GM23248 (cell line): ENCODE measurements around the gene ITGA6.

Experiments
- EZH2 ChIP-seq: fragments of 200-600 bp; sonication (generic); IDR thresholded peaks from 2 replicates; pipeline ENCODE4 v1.6.1; 2018; ENCODE audit warnings: antibody characterized with exemption, mild to moderate bottlenecking; ENCODE audit not compliant: insufficient read depth, poor library complexity, severe bottlenecking
- EZH2phosphoT487 ChIP-seq: fragments of 200-600 bp; sonication (generic); IDR thresholded peaks from 2 replicates; pipeline ENCODE4 v1.6.1; 2018; ENCODE audit warnings: antibody characterized with exemption, moderate library complexity, mild to moderate bottlenecking, low read depth; ENCODE audit not compliant: insufficient read depth

DNA sequence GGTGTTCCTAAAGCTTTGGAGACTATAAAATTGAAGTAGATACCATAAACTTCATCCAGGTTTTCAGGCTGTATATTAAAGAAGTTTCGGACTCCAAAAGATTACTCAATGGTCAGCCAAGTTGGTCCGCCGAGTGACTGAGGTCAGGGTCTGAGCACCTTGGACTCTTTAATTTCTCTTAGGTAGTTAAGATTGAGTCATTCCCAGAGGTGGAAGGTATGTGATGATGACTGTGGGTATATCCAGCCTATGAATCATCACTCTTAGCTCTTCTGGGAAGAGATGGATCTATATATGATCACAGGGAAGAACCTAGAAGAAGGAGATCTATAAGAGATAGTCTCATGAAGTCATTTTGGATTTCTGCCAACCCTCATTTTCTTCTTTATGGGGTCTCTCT, 3.3 kb downstream of the ITGA6 start:
- TF ChIP-seq EZH2 (no peak), EZH2phosphoT487 (no peak)
